ENCODE data around the gene RASSF4.
A peak's percentile ranks its signal among the peaks of the same experiment; 100 is the strongest.
"Not testable (repeated sequence)": the region's sequence is repeated elsewhere in the genome, so short reads cannot be mapped to it uniquely, and the experiment has no call there.

Gene RASSF4

GRCh38 chr10:45000752-45001380 is 41.3 kb downstream of the RASSF4 start, which contains the start of gene ZNF22:
ZNF22 (plus strand) TSS chr10:45000923; CDS start chr10:45003369, 2,446 bp downstream.
- Mint-ChIP-seq H3K36me3 (peaks cover 36% of the 10 kb centered on the region), H3K4me1 (ENCODE audit: low read depth) (peaks cover 33% of the 10 kb centered on the region), H3K27me3 (no peaks in the 10 kb centered on the region)

GRCh38 chr10:45001381-45002148 is 42.0 kb downstream of the RASSF4 start:
- Mint-ChIP-seq H3K9me3 (ENCODE audit: low read depth) (peaks cover 12% of the 10 kb centered on the region), H3K4me1 (ENCODE audit: low read depth) (peaks cover 31% of the 10 kb centered on the region), H3K27ac (peak overlapping the region; percentile 89), H3K36me3 (peaks cover 36% of the 10 kb centered on the region), H3K4me3 (peak overlapping the region; percentile 91), H3K27me3 (no peaks in the 10 kb centered on the region)

More at GRCh38 chr10:45000752-45001380, 41.3 kb downstream of the RASSF4 start, which contains the start of gene ZNF22:
- Mint-ChIP-seq H3K4me3 (peak within 1 kb of the TSS; percentile 91), H3K27ac (peak within 1 kb of the TSS; percentile 93), H3K9me3 (ENCODE audit: low read depth) (peaks cover 12% of the 10 kb centered on the region)

GRCh38 chr10:45003432-45004000 is 43.9 kb downstream of the RASSF4 start:
- Mint-ChIP-seq H3K27ac (peak overlapping the region; percentile 16), H3K4me3 (no peak overlapping the region), H3K36me3 (peaks cover 36% of the 10 kb centered on the region), H3K9me3 (ENCODE audit: low read depth) (peaks cover 12% of the 10 kb centered on the region), H3K27me3 (no peaks in the 10 kb centered on the region), H3K4me1 (ENCODE audit: low read depth) (peaks cover 28% of the 10 kb centered on the region)

GRCh38 chr10:45004661-45005060 is 45.1 kb downstream of the RASSF4 start:
- H3K27me3 Mint-ChIP-seq, result no peaks in the 10 kb centered on the region
- peaks cover 12% of the 10 kb centered on the region for H3K9me3 Mint-ChIP-seq (ENCODE audit: low read depth)
- peaks cover 36% of the 10 kb centered on the region for H3K36me3 Mint-ChIP-seq
- H3K4me3 Mint-ChIP-seq, result no peak overlapping the region
- H3K4me1 Mint-ChIP-seq (ENCODE audit: low read depth), result peaks cover 28% of the 10 kb centered on the region
- no peak overlapping the region for H3K27ac Mint-ChIP-seq

GRCh38 chr10:45005284-45005683 is 45.7 kb downstream of the RASSF4 start:
- Mint-ChIP-seq H3K4me1 (ENCODE audit: low read depth) (peaks cover 21% of the 10 kb centered on the region), H3K27ac (no peak overlapping the region), H3K4me3 (no peak overlapping the region), H3K27me3 (no peaks in the 10 kb centered on the region), H3K9me3 (ENCODE audit: low read depth) (peaks cover 12% of the 10 kb centered on the region), H3K36me3 (peaks cover 36% of the 10 kb centered on the region)

GRCh38 chr10:45006276-45007030 is 46.9 kb downstream of the RASSF4 start:
- Mint-ChIP-seq H3K36me3 (peaks cover 36% of the 10 kb centered on the region), H3K4me1 (ENCODE audit: low read depth) (peaks cover 15% of the 10 kb centered on the region), H3K4me3 (no peak overlapping the region), H3K9me3 (ENCODE audit: low read depth) (peaks cover 12% of the 10 kb centered on the region), H3K27me3 (no peaks in the 10 kb centered on the region), H3K27ac (no peak overlapping the region)

- peaks cover 20% of the 10 kb centered on the region for H3K36me3 Mint-ChIP-seq
- H3K4me3 Mint-ChIP-seq, result no peak overlapping the region
- peaks cover 4% of the 10 kb centered on the region for H3K9me3 Mint-ChIP-seq (ENCODE audit: low read depth)
- H3K27ac Mint-ChIP-seq, result no peak overlapping the region
- H3K4me1 Mint-ChIP-seq (ENCODE audit: low read depth), result peaks cover 4% of the 10 kb centered on the region
- H3K27me3 Mint-ChIP-seq, result no peaks in the 10 kb centered on the region
Observed at GRCh38 chr10:45008524-45009161, 49.0 kb downstream of the RASSF4 start.

- H3K27me3 Mint-ChIP-seq; H3K4me3 Mint-ChIP-seq; H3K4me1 Mint-ChIP-seq (ENCODE audit: low read depth); H3K27ac Mint-ChIP-seq; H3K36me3 Mint-ChIP-seq; H3K9me3 Mint-ChIP-seq (ENCODE audit: low read depth): not testable (repeated sequence)
Observed at GRCh38 chr10:45014557-45014956, 55.0 kb downstream of the RASSF4 start.

GRCh38 chr10:45015590-45015989 is 56.0 kb downstream of the RASSF4 start:
- Mint-ChIP-seq H3K27me3 (no peaks in the 10 kb centered on the region), H3K36me3 (no peaks in the 10 kb centered on the region), H3K27ac (no peak overlapping the region), H3K4me1 (ENCODE audit: low read depth) (no peaks in the 10 kb centered on the region), H3K9me3 (ENCODE audit: low read depth) (no peaks in the 10 kb centered on the region), H3K4me3 (no peak overlapping the region)

GRCh38 chr10:45023426-45023825 is 63.8 kb downstream of the RASSF4 start:
- no peak overlapping the region for H3K27ac Mint-ChIP-seq
- H3K4me3 Mint-ChIP-seq, result no peak overlapping the region
- peaks cover 11% of the 10 kb centered on the region for H3K9me3 Mint-ChIP-seq (ENCODE audit: low read depth)
- peaks cover 4% of the 10 kb centered on the region for H3K27me3 Mint-ChIP-seq
- H3K4me1 Mint-ChIP-seq (ENCODE audit: low read depth), result no peaks in the 10 kb centered on the region
- peaks cover 2% of the 10 kb centered on the region for H3K36me3 Mint-ChIP-seq

- H3K4me3 Mint-ChIP-seq, result no peak overlapping the region
- H3K9me3 Mint-ChIP-seq (ENCODE audit: low read depth), result peaks cover 19% of the 10 kb centered on the region
- no peaks in the 10 kb centered on the region for H3K4me1 Mint-ChIP-seq (ENCODE audit: low read depth)
- H3K36me3 Mint-ChIP-seq, result peaks cover 5% of the 10 kb centered on the region
- no peak overlapping the region for H3K27ac Mint-ChIP-seq
- peaks cover 5% of the 10 kb centered on the region for H3K27me3 Mint-ChIP-seq
Observed at GRCh38 chr10:45034301-45034700, 74.7 kb downstream of the RASSF4 start.

- H3K9me3 Mint-ChIP-seq (ENCODE audit: low read depth), result peaks cover 13% of the 10 kb centered on the region
- peaks cover 5% of the 10 kb centered on the region for H3K36me3 Mint-ChIP-seq
- no peaks in the 10 kb centered on the region for H3K4me1 Mint-ChIP-seq (ENCODE audit: low read depth)
- no peak overlapping the region for H3K27ac Mint-ChIP-seq
- H3K27me3 Mint-ChIP-seq, result peaks cover 5% of the 10 kb centered on the region
- H3K4me3 Mint-ChIP-seq, result no peak overlapping the region
Observed at GRCh38 chr10:45035673-45036072, 76.1 kb downstream of the RASSF4 start.

GRCh38 chr10:45040921-45041542 is 81.4 kb downstream of the RASSF4 start:
- H3K4me1 Mint-ChIP-seq (ENCODE audit: low read depth), result no peaks in the 10 kb centered on the region
- no peaks in the 10 kb centered on the region for H3K27me3 Mint-ChIP-seq
- peaks cover 3% of the 10 kb centered on the region for H3K9me3 Mint-ChIP-seq (ENCODE audit: low read depth)
- H3K27ac Mint-ChIP-seq, result no peak overlapping the region
- no peaks in the 10 kb centered on the region for H3K36me3 Mint-ChIP-seq
- no peak overlapping the region for H3K4me3 Mint-ChIP-seq

- no peak overlapping the region for H3K27ac Mint-ChIP-seq
- H3K4me1 Mint-ChIP-seq (ENCODE audit: low read depth), result no peaks in the 10 kb centered on the region
- H3K27me3 Mint-ChIP-seq, result no peaks in the 10 kb centered on the region
- peaks cover 4% of the 10 kb centered on the region for H3K36me3 Mint-ChIP-seq
- no peak overlapping the region for H3K4me3 Mint-ChIP-seq
- peaks cover 12% of the 10 kb centered on the region for H3K9me3 Mint-ChIP-seq (ENCODE audit: low read depth)
Observed at GRCh38 chr10:45044290-45044689, 84.7 kb downstream of the RASSF4 start.
